Stimulated activated CD4-positive, alpha-beta T cell treated with anti-CD3 and anti-CD28 coated beads, Interleukin-2, amount 100 ng/mL, for 24 hours (primary cell): ENCODE measurements around the gene D2HGDH.
A peak's percentile ranks its signal among the peaks of the same experiment; 100 is the strongest.
"Not testable (repeated sequence)": the region's sequence is repeated elsewhere in the genome, so short reads cannot be mapped to it uniquely, and the experiment has no call there.

Experiments
- DNase-seq, 2 donors: peaks; one replicate each; pipeline ENCODE4 v3.0.0-alpha.2; 2020

The D2HGDH gene

DNA sequence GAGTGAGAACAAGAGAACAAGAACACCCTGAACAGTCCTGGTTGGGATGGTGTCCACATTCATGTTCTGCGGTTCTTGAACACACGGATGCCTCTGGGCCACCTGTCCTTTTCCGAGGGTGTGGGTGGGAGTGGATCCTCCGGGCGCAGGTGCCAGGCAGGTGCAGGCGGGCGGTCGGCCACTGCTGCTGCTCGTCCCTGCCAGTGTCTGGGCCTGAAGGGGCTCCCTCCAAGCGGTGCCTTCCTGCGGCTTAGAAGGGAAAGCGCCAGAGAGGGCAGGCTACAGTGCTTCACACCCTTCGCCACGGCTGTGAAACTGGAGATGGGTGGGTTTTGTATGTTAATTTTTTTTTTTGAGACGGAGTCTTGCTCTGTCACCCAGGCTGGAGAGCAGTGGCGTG is 8.0 kb upstream of the D2HGDH start:
- DNase-seq, result no peak

DNA sequence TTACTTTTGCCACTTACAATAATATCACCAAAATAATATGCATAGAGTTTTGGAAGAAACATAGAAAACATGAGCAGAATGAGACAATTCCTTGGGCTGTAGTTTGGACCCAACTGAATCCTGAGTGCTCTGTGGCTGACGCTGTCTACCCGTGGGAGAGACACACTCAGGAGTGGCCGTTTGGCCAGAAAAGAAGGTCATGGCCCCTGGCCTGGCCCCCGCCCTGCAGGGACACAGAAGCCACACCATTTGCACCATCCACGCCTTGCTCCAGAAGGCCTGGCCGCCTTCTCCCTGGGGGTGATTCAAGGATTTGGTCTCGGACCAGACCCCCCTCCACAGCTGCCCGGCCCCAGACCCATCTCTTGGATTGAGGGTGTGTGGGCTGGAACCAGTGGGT is 6.4 kb upstream of the D2HGDH start:
- no peak for DNase-seq

DNA sequence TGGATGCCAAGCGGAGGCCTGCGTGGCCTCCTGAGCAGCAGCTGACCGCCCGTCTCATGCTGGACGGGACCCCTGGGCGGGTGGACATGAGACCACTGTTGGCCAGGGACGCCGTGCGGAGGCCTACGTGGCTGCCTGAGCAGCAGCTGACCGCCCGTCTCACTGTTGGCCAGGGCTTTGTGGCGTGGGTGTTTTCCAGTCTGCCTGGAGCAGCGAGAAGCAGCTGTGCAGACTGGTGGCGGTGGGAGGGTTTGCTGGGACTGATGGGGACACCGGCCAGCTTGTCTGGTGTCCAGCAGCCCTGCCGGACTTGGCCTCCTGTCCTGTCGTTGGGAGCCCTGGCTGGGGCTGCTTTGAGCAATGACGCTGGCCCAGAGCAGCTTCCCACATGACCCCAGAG is 5.8 kb upstream of the D2HGDH start:
- no peak for DNase-seq

GRCh38 chr2:241729868-241730267 is 4.6 kb upstream of the D2HGDH start:
- DNase-seq, result no peak

GRCh38 chr2:241730671-241731293 is 3.6 kb upstream of the D2HGDH start:
- peak in 1 of 2 donors; percentile 22 for DNase-seq

DNA sequence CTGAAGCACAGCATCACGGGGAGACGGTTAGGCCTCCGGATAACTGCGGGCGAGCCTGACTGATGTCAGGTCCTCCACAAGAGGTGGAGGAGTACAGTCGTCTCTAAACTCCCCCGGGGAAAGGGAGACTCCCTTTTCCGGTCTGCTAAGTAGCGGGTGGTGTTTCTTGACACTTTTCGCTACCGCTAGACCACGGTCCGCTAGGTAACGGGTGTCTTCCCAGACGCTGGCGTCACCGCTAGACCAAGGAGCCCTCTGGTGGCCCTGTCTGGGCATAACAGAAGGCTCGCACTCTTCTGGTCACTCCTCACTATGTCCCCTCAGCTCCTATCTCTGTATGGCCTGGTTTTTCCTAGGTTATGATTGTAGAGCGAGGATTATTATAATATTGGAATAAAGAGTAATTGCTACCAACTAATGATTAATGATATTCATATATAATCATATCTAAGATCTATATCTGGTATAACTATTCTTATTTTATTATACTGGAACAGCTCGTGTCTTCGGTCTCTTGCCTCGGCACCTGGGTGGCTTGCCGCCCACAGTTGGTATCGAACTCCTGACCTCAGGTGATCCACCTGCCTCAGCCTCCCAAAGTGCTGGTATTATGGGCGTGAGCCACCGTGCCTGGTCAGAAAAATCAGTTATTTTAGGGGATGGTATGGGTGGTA is 1.8 kb upstream of the D2HGDH start:
- peak; percentile 68 to 78 for DNase-seq

GRCh38 chr2:241733391-241734207 is 831 bp upstream of the D2HGDH start:
- no peak for DNase-seq

- no peak for DNase-seq
These were observed 293 bp upstream of the D2HGDH start for GRCh38 chr2:241734208-241734466.

GRCh38 chr2:241736111-241736510 is 1.7 kb downstream of the D2HGDH start:
- no peak for DNase-seq

DNA sequence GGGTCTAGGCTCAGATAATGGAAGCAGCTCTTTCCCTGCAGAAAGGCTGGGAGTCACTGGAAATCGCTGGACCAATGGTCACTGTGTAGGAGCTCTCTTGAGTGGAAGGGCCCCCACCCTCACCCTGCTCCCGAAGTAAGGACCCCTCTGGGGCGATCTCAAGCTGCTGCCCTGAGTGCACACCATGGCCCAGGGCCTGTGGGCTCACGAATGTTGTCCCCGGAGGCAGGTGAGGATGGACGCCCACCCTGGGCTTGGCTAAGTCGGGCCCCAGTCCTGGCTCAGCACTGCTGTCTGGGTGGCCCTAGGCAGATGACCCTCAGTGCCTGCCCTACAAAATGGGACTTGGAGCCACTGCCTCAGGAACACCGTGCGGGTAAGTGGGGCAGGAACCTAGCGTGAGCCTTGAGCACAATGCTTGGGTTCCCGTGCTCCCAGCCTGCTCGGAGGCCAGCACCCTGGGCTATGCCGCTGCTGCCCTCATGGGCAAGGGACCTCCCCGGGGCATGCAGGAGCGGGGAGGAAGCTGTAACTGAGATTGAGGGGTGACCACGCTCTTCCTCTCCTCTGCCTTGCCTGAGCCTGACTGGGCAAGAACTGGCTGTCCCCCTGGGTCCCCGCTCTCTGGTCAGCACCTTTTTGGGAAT is 3.7 kb downstream of the D2HGDH start:
- DNase-seq, result no peak

DNA sequence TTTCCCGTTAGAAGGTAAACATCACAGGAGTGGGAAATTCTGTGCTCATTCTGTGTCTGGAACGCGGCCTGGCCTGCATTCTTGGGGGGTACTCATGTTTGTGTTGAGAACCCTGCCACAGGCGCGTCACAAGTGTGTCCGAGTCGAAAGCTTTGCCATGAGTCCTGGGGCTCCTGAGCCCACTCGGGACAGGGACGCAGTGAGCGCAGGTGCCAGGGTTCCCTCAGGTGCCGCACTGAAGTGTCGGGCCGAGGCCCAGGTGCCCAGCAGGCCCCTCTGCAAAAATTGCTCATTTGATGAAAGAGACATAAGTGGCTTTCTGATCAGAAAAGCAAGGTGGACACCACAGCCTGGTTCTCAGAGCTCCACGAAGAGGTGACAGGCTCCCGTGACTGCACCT is 4.7 kb downstream of the D2HGDH start:
- DNase-seq, result no peak

- DNase-seq, result peak; percentile 66 to 73
These were observed 5.2 kb downstream of the D2HGDH start for GRCh38 chr2:241739651-241740050.

GRCh38 chr2:241741016-241741415 is 6.6 kb downstream of the D2HGDH start:
- DNase-seq, result peak in 1 of 2 donors; percentile 28

DNA sequence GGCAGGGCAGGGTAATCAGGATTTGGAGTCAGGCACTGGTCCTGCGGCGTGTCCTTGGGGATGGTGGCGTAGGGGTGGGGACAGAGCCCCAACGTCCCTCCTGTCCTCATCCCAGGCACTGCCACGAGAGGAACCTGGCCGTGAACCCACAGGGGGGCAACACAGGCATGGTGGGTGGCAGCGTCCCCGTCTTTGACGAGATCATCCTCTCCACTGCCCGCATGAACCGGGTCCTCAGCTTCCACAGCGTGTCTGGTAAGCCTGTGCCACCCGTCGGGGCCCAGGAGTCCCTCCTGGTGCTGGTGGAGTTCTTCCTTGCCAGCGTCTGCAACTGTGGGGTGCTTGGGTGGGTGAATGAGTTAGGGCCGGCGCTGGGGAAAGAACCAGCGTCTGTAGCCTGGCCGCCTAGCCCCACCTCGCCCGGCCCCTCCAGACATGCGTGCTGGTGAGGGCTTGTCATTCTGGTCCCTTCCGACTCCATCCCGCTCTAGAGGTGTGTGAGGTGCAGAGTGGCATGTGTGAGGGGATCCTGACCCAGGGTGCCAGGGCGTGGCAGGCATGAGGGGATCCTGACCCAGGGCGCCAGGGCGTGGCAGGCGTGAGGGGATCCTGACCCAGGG is 8.0 kb downstream of the D2HGDH start:
- DNase-seq, result no peak

DNA sequence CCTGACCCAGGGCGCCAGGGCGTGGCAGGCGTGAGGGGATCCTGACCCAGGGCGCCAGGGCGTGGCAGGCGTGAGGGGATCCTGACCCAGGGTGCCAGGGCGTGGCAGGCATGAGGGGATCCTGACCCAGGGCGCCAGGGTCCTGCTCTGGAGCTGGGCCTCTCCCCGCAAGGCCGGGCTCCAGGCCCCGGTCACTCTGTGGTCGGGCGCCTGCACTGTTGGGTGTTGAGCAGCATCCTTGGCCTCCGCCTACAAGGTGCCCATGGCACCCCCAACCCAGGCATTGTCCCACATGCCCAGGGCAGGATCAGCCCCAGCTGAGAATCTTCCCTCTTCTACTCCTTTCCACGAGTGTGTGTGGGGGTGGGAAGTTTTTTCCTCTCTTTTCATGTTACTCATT is 8.6 kb downstream of the D2HGDH start:
- not testable (repeated sequence) for DNase-seq

DNA sequence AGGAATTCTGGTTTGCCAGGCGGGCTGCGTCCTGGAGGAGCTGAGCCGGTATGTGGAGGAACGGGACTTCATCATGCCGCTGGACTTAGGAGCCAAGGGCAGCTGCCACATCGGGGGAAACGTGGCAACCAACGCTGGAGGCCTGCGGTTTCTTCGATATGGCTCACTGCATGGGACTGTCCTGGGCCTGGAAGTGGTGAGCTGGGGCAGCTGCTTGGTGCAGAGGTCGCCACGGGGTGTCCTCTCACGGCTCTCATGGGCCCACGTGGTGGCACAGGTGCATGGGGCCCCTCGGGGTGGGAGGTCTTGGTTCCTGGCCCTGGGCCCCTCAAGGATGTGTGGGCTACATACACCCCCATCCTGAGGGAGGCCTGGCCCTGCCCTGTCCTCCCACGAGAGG is 9.2 kb downstream of the D2HGDH start:
- DNase-seq, result no peak

GRCh38 chr2:241744028-241744754 is 9.8 kb downstream of the D2HGDH start:
- DNase-seq, result no peak

DNA sequence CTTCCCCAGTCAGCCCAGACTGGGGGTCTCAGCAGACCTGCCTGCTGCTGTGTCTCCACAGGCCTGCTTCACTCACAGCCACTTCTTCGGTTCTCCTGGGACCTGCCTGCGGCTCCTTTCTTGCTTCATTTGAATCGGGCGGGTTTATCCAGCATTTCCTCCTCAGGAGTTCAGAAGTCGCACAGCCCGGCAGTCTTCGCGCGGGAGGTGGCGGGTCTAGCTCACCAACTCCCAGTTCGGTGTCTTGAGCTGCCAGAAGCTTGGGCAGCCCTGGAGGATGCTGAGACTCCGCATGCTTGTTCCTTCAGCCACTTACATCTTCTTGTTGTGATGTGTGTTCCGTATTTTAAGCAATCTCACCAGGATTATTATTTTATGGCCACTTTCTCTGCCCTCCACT is 10.8 kb downstream of the D2HGDH start:
- no peak for DNase-seq

- DNase-seq, result no peak
These were observed 11.7 kb downstream of the D2HGDH start for GRCh38 chr2:241746084-241746483.

GRCh38 chr2:241748468-241749256 is 14.2 kb downstream of the D2HGDH start:
- DNase-seq, result no peak

GRCh38 chr2:241750076-241750840 is 15.8 kb downstream of the D2HGDH start:
- no peak for DNase-seq
